Activated naive CD4-positive, alpha-beta T cell treated with anti-CD3 and anti-CD28 coated beads for 36 hours (primary cell): Measurements from ENCODE around the gene TCF12. TPM values are rescaled to one million over a fixed set of nuclear protein-coding genes. Genes with fewer than 3 reads are reported as not detected.
"Not testable (repeated sequence)": the region's sequence is repeated elsewhere in the genome, so short reads cannot be mapped to it uniquely, and the experiment has no call there.

ENCODE experiments used
- CTCF ChIA-PET: fragments of 350-600 bp; sonication (Branson Sonifier 250); formaldehyde crosslinking; loops from one replicate; lab custom pipeline; 2021; ENCODE audit warnings: antibody characterized with exemption; lab: Charles Lee
- DNase-seq: peaks from one replicate; pipeline ENCODE4 v3.0.0-alpha.2; 2020
- H3K27ac Mint-ChIP-seq: one replicate; pipeline ENCODE4 v1.8.0; 2021; ENCODE audit warnings: mild to moderate bottlenecking, mixed read lengths
- H3K27me3 Mint-ChIP-seq: one replicate; pipeline ENCODE4 v1.8.0; 2021; ENCODE audit warnings: low read depth, mixed read lengths
- H3K36me3 Mint-ChIP-seq: one replicate; pipeline ENCODE4 v1.8.0; 2021; ENCODE audit warnings: low read depth, mixed read lengths
- H3K4me1 Mint-ChIP-seq: one replicate; pipeline ENCODE4 v1.8.0; 2021; ENCODE audit warnings: low read depth, mixed read lengths
- H3K4me3 Mint-ChIP-seq: one replicate; pipeline ENCODE4 v1.8.0; 2021; ENCODE audit warnings: mild to moderate bottlenecking, moderate library complexity, mixed read lengths
- H3K9me3 Mint-ChIP-seq: one replicate; pipeline ENCODE4 v1.8.0; 2021; ENCODE audit warnings: mixed read lengths
- intact Hi-C: fragments of 100-400 bp; cut with micrococcal nuclease; formaldehyde crosslinking; loops from one replicate; pipeline ENCODE4 v1.15.1; 2023
- total RNA-seq, 2 experiments: library from RNA; stranded (reverse); gene quantifications; one replicate each; pipeline ENCODE4 v1.2.3, GENCODE V29; 2021

Gene TCF12
- total RNA-seq, 2 experiments from 2014 or later: 65.7 to 70.7 TPM

- Mint-ChIP-seq H3K27ac (no peak overlapping the region), H3K27me3 (no peaks in the 10 kb centered on the region), H3K4me1 (peaks cover 16% of the 10 kb centered on the region), H3K9me3 (peaks cover 24% of the 10 kb centered on the region), H3K4me3 (no peak overlapping the region), H3K36me3 (peaks cover 25% of the 10 kb centered on the region)
- DNase-seq: no peak
- intact Hi-C loops: no loop called here
- CTCF ChIA-PET: no interaction called here
Observed at GRCh38 chr15:56953790-56954189, 35.3 kb downstream of the TCF12 start.

- peaks cover 21% of the 10 kb centered on the region for H3K4me1 Mint-ChIP-seq
- H3K27ac Mint-ChIP-seq, H3K4me3 Mint-ChIP-seq, DNase-seq, H3K27me3 Mint-ChIP-seq, CTCF ChIA-PET: not testable (repeated sequence)
- intact Hi-C loops: loop anchor here (5.0 kb wide), 1 partner anchor 33 kb away; no protein-coding TSS in a partner anchor
- peaks cover 23% of the 10 kb centered on the region for H3K36me3 Mint-ChIP-seq
- peaks cover 24% of the 10 kb centered on the region for H3K9me3 Mint-ChIP-seq
Observed at GRCh38 chr15:56955011-56955410, 36.6 kb downstream of the TCF12 start.

GRCh38 chr15:56956538-56956937 lies 38.1 kb downstream of the TCF12 start:
- Mint-ChIP-seq H3K27ac (no peak overlapping the region), H3K9me3 (peaks cover 24% of the 10 kb centered on the region), H3K27me3 (no peaks in the 10 kb centered on the region), H3K4me3 (no peak overlapping the region), H3K36me3 (peaks cover 21% of the 10 kb centered on the region), H3K4me1 (peaks cover 21% of the 10 kb centered on the region)
- intact Hi-C loops: loop anchor here (5.0 kb wide), 1 partner anchor 34 kb away; no protein-coding TSS in a partner anchor
- CTCF ChIA-PET: no interaction called here
- DNase-seq: no peak

GRCh38 chr15:56957812-56958406 lies 39.5 kb downstream of the TCF12 start:
- Mint-ChIP-seq H3K4me3 (no peak overlapping the region), H3K27me3 (no peaks in the 10 kb centered on the region), H3K4me1 (peaks cover 28% of the 10 kb centered on the region), H3K27ac (no peak overlapping the region), H3K36me3 (peaks cover 19% of the 10 kb centered on the region), H3K9me3 (peaks cover 24% of the 10 kb centered on the region)
- no peak for DNase-seq
- CTCF ChIA-PET: no interaction called here
- intact Hi-C loops: loop anchor here (5.0 kb wide), 1 partner anchor 36 kb away; no protein-coding TSS in a partner anchor

DNA sequence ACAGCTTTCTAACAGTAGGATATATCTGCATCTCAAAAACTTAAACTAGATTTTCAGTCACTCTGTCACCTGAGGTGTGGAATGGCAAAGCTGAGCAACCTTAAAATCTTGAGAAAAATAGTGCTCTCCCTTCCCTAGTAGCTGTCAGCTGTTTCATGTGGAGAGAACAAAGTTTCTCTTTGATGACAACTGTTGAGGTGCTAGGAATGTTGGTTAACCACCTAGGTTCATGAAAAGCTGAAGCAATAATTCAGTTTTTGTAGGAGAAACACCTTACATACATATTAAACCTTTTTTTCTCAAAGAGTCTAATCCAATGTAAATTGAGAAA lies 40.8 kb downstream of the TCF12 start:
- Mint-ChIP-seq H3K27ac (no peak overlapping the region), H3K36me3 (peaks cover 15% of the 10 kb centered on the region), H3K9me3 (peaks cover 21% of the 10 kb centered on the region), H3K27me3 (no peaks in the 10 kb centered on the region), H3K4me1 (peaks cover 42% of the 10 kb centered on the region), H3K4me3 (no peak overlapping the region)
- CTCF ChIA-PET: no interaction called here
- intact Hi-C loops: loop anchor here (5.0 kb wide), 1 partner anchor 37 kb away; no protein-coding TSS in a partner anchor
- no peak for DNase-seq

DNA sequence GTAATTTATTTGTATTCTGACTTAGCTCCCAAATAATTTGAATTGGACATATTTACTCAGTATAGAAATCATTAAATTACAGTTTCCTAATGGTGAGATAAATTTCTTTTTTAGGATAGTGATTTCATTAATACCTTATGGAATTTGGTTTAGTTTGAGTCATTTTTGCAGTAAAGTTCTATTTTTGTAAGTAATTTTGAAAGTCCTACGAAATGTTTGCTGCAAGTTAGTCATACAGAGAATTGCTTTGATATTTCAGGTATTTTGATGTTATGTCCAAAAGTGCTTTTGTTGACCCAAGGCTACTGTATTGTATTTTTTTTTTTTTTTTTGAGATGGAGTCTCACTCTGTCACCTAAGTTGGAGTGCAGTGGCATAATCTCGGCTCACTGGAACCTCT lies 41.7 kb downstream of the TCF12 start:
- H3K4me1 Mint-ChIP-seq: peaks cover 45% of the 10 kb centered on the region
- no peaks in the 10 kb centered on the region for H3K27me3 Mint-ChIP-seq
- H3K9me3 Mint-ChIP-seq: peaks cover 16% of the 10 kb centered on the region
- H3K36me3 Mint-ChIP-seq: peaks cover 7% of the 10 kb centered on the region
- no peak overlapping the region for H3K4me3 Mint-ChIP-seq
- CTCF ChIA-PET: no interaction called here
- H3K27ac Mint-ChIP-seq: no peak overlapping the region
- intact Hi-C loops: no loop called here
- no peak for DNase-seq

DNA sequence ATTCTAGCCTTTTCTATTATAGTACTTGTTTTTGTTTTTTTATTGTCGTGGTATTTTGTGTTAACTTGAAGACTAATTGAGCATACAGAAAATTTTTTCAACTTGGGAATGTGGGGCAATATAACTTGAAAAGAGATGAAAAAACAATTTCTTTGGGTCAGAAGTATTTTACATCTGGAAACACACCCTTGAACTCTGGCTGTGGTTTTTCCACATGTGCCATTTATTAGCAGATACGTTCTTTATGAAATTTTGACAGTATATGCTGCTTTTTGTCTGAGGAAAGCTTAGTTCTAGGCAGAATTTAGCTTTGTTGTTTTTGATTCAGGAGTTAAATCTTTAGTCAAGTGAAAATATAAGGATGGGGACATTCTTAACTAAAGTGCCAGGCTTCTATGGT lies 44.7 kb downstream of the TCF12 start:
- no peak overlapping the region for H3K4me3 Mint-ChIP-seq
- peaks cover 46% of the 10 kb centered on the region for H3K4me1 Mint-ChIP-seq
- H3K27me3 Mint-ChIP-seq: no peaks in the 10 kb centered on the region
- CTCF ChIA-PET: interaction anchor here (0.6 to 0.7 kb wide), 2 partner anchors 34 to 52 kb away, joined by 3 to 4 read pairs; no protein-coding TSS in a partner anchor
- no peak overlapping the region for H3K27ac Mint-ChIP-seq
- no peak for DNase-seq
- no peaks in the 10 kb centered on the region for H3K9me3 Mint-ChIP-seq
- no peaks in the 10 kb centered on the region for H3K36me3 Mint-ChIP-seq
- intact Hi-C loops: no loop called here

- no peak overlapping the region for H3K27ac Mint-ChIP-seq
- intact Hi-C loops: no loop called here
- H3K4me3 Mint-ChIP-seq: no peak overlapping the region
- H3K4me1 Mint-ChIP-seq: peaks cover 47% of the 10 kb centered on the region
- H3K36me3 Mint-ChIP-seq: no peaks in the 10 kb centered on the region
- CTCF ChIA-PET: interaction anchor here (0.6 to 0.7 kb wide), 2 partner anchors 35 to 53 kb away, joined by 3 to 4 read pairs; no protein-coding TSS in a partner anchor
- no peaks in the 10 kb centered on the region for H3K9me3 Mint-ChIP-seq
- no peaks in the 10 kb centered on the region for H3K27me3 Mint-ChIP-seq
- no peak for DNase-seq
Observed at GRCh38 chr15:56963710-56964109, 45.3 kb downstream of the TCF12 start.

DNA sequence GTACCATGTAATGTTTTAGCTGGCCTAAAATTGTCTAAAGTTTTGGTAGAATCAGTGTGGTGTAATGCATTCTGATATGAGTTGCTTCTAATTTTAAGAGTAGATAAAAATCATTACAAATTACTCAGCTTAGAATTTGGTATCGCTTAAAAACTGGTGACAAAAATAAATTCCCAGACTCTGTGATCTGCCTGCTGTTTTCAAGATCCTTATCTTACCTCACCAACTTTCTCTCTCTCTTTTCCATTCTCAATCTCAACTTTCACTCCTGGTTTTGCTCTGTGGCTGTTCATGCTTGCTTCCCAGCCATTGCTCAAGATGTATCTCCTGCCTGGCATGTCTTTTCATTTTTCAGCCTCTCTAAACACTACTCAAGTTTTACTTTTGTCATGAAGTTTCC lies 45.7 kb downstream of the TCF12 start:
- Mint-ChIP-seq H3K27ac (no peak overlapping the region), H3K9me3 (no peaks in the 10 kb centered on the region), H3K27me3 (no peaks in the 10 kb centered on the region), H3K4me3 (no peak overlapping the region), H3K36me3 (no peaks in the 10 kb centered on the region), H3K4me1 (peaks cover 48% of the 10 kb centered on the region)
- CTCF ChIA-PET: no interaction called here
- no peak for DNase-seq
- intact Hi-C loops: no loop called here

GRCh38 chr15:56965231-56966013 lies 47.0 kb downstream of the TCF12 start:
- Mint-ChIP-seq H3K4me3 (no peak overlapping the region), H3K36me3 (peaks cover 2% of the 10 kb centered on the region), H3K9me3 (no peaks in the 10 kb centered on the region), H3K4me1 (peaks cover 50% of the 10 kb centered on the region), H3K27me3 (no peaks in the 10 kb centered on the region), H3K27ac (no peak overlapping the region)
- DNase-seq: no peak
- CTCF ChIA-PET: no interaction called here
- intact Hi-C loops: no loop called here

- H3K27me3 Mint-ChIP-seq: no peaks in the 10 kb centered on the region
- H3K9me3 Mint-ChIP-seq: no peaks in the 10 kb centered on the region
- no peak for DNase-seq
- H3K27ac Mint-ChIP-seq: no peak overlapping the region
- CTCF ChIA-PET: no interaction called here
- peaks cover 56% of the 10 kb centered on the region for H3K4me1 Mint-ChIP-seq
- H3K4me3 Mint-ChIP-seq: no peak overlapping the region
- peaks cover 2% of the 10 kb centered on the region for H3K36me3 Mint-ChIP-seq
- intact Hi-C loops: no loop called here
Observed at GRCh38 chr15:56967336-56967735, 48.9 kb downstream of the TCF12 start.

DNA sequence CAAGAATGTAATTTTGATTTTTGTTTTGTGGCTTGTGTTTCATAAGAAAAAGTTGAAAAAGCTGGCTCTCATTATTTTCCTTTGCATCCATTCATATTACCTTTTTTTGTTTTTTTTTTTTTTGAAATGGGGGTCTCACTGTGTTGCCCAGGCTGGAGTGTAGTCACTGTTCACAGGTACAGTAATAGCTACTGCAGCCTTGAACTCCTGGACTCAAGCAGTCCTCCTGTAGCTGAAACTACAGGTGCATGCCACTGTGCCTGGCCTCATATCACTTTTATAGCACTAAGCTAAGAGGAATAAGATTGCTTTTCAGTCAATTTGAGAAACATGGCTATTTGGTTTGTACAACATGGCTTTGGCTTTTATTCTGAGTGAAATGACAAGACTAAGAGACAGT lies 49.8 kb downstream of the TCF12 start:
- Mint-ChIP-seq H3K4me3 (no peak overlapping the region), H3K36me3 (peaks cover 2% of the 10 kb centered on the region), H3K4me1 (peaks cover 57% of the 10 kb centered on the region), H3K9me3 (no peaks in the 10 kb centered on the region), H3K27me3 (no peaks in the 10 kb centered on the region), H3K27ac (no peak overlapping the region)
- CTCF ChIA-PET: no interaction called here
- intact Hi-C loops: no loop called here
- no peak for DNase-seq

- peaks cover 56% of the 10 kb centered on the region for H3K4me1 Mint-ChIP-seq
- peaks cover 2% of the 10 kb centered on the region for H3K36me3 Mint-ChIP-seq
- no peak overlapping the region for H3K27ac Mint-ChIP-seq
- no peak for DNase-seq
- CTCF ChIA-PET: no interaction called here
- intact Hi-C loops: no loop called here
- H3K9me3 Mint-ChIP-seq: no peaks in the 10 kb centered on the region
- no peak overlapping the region for H3K4me3 Mint-ChIP-seq
- no peaks in the 10 kb centered on the region for H3K27me3 Mint-ChIP-seq
Observed at GRCh38 chr15:56968821-56969220, 50.4 kb downstream of the TCF12 start.
